Brain microvascular endothelial cell (primary cell): ENCODE measurements around the gene UBE2Z.

Experiments used
- DNase-seq: peaks from one replicate; pipeline ENCODE4 v3.0.0-alpha.2; 2020
- H3K27ac ChIP-seq: fragments of 250-450 bp; sonication (Bioruptor Pico); 2 replicates; pipeline ENCODE4 v1.5.1; 2020; ENCODE audit warnings: mild to moderate bottlenecking, moderate library complexity
- H3K27me3 ChIP-seq: fragments of 250-450 bp; sonication (Bioruptor Pico); replicated peaks from 2 replicates; pipeline ENCODE4 v1.5.1; 2020; ENCODE audit warnings: mild to moderate bottlenecking
- H3K36me3 ChIP-seq: fragments of 250-450 bp; sonication (Bioruptor Pico); replicated peaks from 2 replicates; pipeline ENCODE4 v1.5.1; 2020; ENCODE audit warnings: mild to moderate bottlenecking
- H3K4me3 ChIP-seq: 2 replicates; pipeline ENCODE4 v1.5.1; 2011; ENCODE audit warnings: low read depth, mild to moderate bottlenecking, control low read depth, low read length, moderate library complexity
- CTCF ChIP-seq: IDR thresholded peaks from 2 replicates; pipeline ENCODE4 v1.5.1; 2011; ENCODE audit warnings: low read depth, mild to moderate bottlenecking, moderate library complexity, low read length, control low read depth, inconsistent platforms; ENCODE audit errors: missing control alignments
- in situ Hi-C: cut with HindIII; loops from 2 replicates; pipeline ENCODE4 v1.10.0; 2017; ENCODE audit warnings: low sequenced_read_pairs, low pct_ligation_motif_present

UBE2Z gene

GRCh38 chr17:48905987-48906515 lies 2.2 kb upstream of the UBE2Z start:
- peaks cover 7% of the 10 kb centered on the region for H3K36me3 ChIP-seq
- no peak overlapping the region for H3K4me3 ChIP-seq
- no peak for TF ChIP-seq CTCF
- no peak for DNase-seq
- H3K27ac ChIP-seq = no peak overlapping the region
- H3K27me3 ChIP-seq = no peaks in the 10 kb centered on the region
- in situ Hi-C loops = loop anchor here (25.0 kb wide), 1 partner anchor 131 kb away; no protein-coding TSS in a partner anchor

GRCh38 chr17:48907713-48908046 lies 527 bp upstream of the UBE2Z start:
- Histone ChIP-seq H3K36me3 (peaks cover 11% of the 10 kb centered on the region), H3K27ac (peak overlapping the region; percentile 93), H3K27me3 (no peaks in the 10 kb centered on the region), H3K4me3 (peak overlapping the region; percentile 75)
- peak; percentile 53 for DNase-seq
- TF ChIP-seq CTCF = no peak
- in situ Hi-C loops = loop anchor here (25.0 kb wide), 1 partner anchor 130 kb away; no protein-coding TSS in a partner anchor

- TF ChIP-seq CTCF = no peak
These were observed 717 bp downstream of the UBE2Z start for GRCh38 chr17:48908853-48909394.

GRCh38 chr17:48909783-48910182 lies 1.6 kb downstream of the UBE2Z start:
- DNase-seq = no peak
- no peaks in the 10 kb centered on the region for H3K27me3 ChIP-seq
- no peak for TF ChIP-seq CTCF
- peak overlapping the region; percentile 75 for H3K4me3 ChIP-seq
- H3K36me3 ChIP-seq = peaks cover 31% of the 10 kb centered on the region
- in situ Hi-C loops = loop anchor here (25.0 kb wide), 1 partner anchor 128 kb away; no protein-coding TSS in a partner anchor
- peak overlapping the region; percentile 71 for H3K27ac ChIP-seq

More at GRCh38 chr17:48908853-48909394, 717 bp downstream of the UBE2Z start:
- H3K4me3 ChIP-seq = peak overlapping the region; percentile 75
- H3K36me3 ChIP-seq = peaks cover 24% of the 10 kb centered on the region
- in situ Hi-C loops = loop anchor here (25.0 kb wide), 1 partner anchor 128 kb away; no protein-coding TSS in a partner anchor
- H3K27me3 ChIP-seq = no peaks in the 10 kb centered on the region
- peak overlapping the region; percentile 93 for H3K27ac ChIP-seq
- DNase-seq = peak; percentile 82

GRCh38 chr17:48910370-48910769 lies 2.2 kb downstream of the UBE2Z start:
- no peak for TF ChIP-seq CTCF
- no peak overlapping the region for H3K27ac ChIP-seq
- H3K27me3 ChIP-seq = no peaks in the 10 kb centered on the region
- peaks cover 31% of the 10 kb centered on the region for H3K36me3 ChIP-seq
- no peak for DNase-seq
- in situ Hi-C loops = loop anchor here (25.0 kb wide), 1 partner anchor 127 kb away; no protein-coding TSS in a partner anchor
- peak overlapping the region; percentile 75 for H3K4me3 ChIP-seq
